ENCODE data around the gene RANBP17.
"Not testable (repeated sequence)": the region's sequence is repeated elsewhere in the genome, so short reads cannot be mapped to it uniquely, and the experiment has no call there.

Gene RANBP17

DNA sequence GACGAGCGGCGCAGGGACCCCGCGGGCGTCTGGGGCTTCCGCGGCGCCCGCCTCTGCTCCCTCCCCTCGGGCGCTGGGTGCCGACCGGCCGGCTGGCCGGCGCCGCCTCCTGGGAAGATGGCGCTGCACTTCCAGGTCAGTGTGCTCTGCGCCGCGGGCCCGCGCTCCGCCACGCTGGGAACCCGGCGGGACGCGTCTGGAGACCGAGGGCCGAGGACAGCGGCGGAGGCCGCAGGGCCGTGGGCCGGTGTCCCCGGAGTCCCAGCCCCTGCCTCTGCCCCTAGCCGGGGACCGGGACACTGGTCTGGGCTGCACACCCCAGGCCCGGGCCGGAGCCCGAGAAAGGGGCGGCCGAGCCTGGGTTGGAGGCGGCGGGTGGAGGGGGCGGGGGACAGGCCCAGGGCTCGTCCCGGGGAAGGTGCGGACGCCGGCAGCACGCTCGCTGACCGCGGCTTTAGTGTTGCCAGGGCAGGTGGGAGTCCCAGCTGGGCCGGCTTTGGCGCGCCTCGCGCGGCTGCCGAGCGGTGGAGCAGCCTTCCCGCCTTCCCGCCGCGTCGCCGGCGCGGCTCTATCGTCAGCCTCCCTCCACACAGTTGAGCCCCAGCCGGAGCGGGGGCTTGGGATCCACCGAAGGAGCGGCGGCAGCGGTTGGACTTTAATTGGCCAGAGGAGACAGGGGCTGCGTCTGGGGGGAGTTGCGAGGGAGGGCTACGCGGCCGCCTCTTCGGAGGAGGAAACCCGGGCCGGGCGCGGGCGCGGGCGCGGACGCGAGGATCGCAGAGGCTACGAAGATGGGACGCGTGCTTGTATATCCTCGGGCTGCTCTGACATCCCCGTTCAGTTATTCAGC lies at the start of gene RANBP17:
Gene RANBP17 (plus strand): TSS at position 102 of the 850 bp plus-strand sequence.
- FAIRE-seq: no peak
- DNase-seq (ENCODE audit: low spot score): peak; percentile 31

DNA sequence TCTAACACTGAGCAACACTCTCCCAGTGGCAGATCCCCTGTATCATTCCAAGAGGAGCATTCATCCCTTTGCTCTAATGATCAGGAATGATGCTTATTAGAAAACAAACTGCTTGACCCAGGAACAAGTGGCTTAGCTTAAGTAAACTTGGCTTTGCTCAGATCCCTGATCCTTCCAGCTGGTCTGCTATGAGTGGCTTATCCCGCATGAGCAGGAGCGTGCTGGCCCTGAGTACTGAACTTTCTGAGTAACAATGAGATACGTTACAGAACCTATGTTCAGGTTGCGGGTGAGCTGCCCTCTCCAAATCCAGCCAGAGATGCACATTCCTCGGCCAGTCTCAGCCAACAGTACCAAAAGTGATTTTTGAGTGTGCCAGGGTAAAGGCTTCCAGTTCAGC lies 48.6 kb upstream of the RANBP17 start:
- FAIRE-seq (no peak), DNase-seq (ENCODE audit: low spot score) (no peak)

DNA sequence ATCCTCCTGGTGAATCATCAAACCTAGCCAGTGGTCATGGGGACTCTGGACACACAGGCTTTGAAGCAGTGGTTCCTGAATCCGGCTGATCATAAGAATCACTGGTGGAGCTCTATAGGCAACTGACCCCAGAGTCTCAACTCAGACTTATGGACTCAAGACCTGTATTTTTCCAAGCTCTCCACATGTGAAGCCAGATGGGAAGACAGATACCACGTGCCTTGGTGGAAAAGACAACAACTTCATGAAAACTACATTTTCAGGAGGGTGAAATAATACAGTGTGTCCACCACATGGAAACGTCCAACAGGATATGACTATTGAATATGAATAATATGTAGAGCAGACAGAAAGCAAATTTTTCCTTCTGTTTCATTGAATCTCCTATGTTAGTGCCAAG lies 44.6 kb upstream of the RANBP17 start:
- DNase-seq (ENCODE audit: low spot score) (no peak), FAIRE-seq (no peak)

DNA sequence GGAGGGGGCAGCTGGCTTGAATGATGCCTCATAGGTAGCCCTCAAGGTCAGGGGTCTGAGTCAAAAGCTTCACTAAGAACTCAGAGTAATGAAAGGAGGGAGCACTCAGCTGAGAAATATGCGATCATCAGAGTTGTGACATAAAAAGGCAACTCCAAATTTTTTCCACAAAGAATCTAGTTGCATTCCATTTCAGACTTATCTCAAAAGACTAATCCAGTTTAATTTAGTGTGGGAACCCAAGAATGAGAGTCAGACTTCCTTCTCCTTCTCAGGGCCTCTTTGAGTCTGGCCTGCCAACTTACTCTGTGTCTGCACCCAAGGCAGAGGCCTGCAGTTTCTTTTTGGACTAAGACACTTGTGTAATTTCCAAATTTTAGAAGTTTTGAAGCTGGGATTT lies 43.6 kb upstream of the RANBP17 start:
- FAIRE-seq (no peak), DNase-seq (ENCODE audit: low spot score) (no peak)

DNA sequence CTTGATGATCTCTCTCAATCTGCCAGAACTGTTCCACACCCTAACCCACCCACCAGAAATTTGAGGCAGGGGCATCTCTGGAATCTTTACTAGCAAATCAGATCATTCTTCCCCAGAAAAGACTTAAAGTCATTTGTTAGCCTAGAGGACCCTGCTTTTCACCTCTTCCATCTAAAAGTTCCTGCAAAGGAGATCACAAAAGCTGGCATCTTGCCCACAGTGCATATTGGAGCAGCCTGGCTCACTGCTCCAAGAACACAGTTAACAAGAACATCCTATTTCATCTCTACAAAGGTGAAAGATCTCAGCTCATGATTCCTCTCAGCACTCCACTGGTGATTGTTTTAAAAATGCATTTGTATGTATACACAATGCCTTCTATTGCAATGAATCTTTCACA lies 42.0 kb upstream of the RANBP17 start:
- FAIRE-seq: no peak
- no peak for DNase-seq (ENCODE audit: low spot score)

DNA sequence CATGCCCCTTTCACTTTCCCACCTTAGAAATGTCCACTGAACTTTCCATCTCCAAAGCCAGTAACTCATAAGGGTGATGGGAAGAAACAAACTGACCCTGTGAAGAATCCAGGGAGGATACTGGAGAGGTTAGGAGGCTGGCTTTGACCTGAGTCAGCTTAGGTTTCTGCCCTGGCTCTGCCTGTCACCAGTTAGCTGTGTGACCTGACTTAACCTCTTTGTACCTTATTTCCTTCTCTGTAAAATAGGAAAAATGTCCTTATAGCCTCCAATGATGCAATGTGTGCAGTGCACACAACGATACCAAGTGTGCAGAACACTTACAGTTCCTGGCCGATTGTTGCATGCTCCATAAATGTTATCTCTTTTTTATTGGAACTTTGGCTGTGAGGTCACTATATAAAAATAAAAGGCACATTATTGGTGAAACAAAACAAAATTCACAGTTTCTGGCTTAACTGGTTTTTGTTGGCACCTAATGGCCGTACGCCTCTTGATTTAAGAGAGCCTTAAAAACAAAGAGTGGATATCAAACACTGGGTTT lies 40.5 kb upstream of the RANBP17 start:
- DNase-seq (ENCODE audit: low spot score): no peak
- no peak for FAIRE-seq

DNA sequence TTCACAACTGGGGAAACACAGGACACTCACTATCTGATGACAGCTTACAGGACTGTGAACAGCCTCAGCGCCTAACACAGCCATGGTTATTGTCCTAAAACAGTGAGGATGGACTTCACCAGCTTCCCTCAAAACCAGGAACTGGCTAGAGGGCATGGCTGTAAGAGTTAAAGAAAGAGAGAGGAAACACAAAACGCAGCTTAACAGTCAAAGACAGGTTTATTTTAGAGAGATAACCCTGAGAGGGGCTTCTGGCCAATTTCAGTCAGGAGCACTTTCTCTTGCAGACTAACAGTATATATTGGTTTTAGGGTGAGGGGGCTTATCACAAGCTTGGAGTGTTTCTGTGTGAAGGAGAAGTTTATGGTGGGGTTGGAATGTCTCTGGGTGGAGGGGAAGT lies 35.7 kb upstream of the RANBP17 start:
- FAIRE-seq (no peak), DNase-seq (ENCODE audit: low spot score) (no peak)

DNA sequence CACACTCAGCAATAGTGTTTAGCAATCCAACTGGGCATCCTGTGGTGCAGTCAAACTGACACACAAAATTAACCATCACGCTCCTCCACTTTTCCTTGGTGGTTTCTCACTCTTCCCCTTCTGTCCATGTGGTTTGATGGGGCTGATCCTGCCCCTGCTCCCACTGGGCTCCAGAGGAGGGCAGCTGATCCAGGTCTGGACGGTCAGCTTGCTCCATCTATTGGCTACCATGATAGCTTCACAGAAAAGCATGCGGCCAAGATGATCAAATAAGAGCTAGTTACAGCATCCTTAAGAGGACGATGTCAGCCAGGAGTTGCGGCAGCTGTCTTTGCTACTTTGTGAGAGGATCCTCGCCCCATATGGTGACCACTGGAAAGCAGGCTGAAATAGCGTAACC lies 29.6 kb upstream of the RANBP17 start:
- no peak for DNase-seq (ENCODE audit: low spot score)
- FAIRE-seq: no peak

DNA sequence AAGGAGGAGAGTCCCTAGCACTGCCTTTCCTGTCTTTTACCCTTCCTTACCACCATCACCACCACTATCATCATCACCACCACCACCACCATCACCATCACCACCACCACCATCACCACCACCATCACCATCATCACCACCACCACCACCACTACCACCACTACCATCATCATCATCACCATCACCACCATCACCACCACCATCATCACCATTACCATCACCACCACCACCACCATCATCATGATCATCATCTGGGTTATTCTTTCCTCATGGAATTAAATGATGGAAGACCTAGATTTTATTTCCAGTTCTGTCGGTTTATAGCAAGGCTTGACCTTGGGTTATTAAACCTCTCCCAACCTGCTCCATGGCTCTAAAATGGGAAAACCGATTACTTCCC lies 27.8 kb upstream of the RANBP17 start:
- FAIRE-seq; DNase-seq (ENCODE audit: low spot score): not testable (repeated sequence)

DNA sequence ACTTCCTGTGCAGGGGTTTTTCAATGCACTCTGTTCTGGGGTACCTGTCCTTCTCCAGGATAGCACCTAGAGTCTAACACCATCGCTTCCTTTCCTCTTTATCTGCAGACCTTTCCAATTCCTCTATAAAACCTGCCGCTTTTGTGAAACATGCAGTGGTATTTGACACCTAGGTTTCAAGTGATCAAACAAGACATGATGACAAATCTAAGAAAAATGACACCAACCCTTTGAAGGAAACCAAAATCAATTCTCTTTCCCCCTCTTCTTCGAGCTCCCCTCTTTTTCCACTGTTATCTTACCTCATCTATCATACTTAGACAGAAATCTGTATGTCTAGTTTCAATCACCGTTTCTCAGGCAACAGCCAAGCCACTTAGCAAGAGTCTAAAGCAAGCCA lies 25.6 kb upstream of the RANBP17 start:
- no peak for FAIRE-seq
- DNase-seq (ENCODE audit: low spot score): no peak

DNA sequence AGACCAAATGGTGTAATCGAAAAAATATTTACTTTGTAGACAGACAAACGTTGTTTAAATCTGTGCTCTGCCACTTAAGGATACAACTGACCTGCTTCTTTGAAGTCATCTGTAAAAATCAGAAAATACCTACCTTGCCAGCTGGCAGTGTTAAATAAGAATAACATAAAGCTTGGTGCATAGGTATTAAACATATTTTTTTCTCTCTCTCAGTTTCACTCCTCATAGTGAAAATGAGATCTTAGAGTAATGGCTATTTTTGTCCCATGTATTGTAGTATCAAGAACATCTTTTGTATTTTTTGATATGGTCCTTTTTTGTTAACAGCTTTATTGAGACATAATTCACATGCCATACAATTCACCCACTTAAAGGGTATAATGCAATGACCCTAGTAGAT lies 17.9 kb upstream of the RANBP17 start:
- FAIRE-seq: no peak
- DNase-seq (ENCODE audit: low spot score): no peak

DNA sequence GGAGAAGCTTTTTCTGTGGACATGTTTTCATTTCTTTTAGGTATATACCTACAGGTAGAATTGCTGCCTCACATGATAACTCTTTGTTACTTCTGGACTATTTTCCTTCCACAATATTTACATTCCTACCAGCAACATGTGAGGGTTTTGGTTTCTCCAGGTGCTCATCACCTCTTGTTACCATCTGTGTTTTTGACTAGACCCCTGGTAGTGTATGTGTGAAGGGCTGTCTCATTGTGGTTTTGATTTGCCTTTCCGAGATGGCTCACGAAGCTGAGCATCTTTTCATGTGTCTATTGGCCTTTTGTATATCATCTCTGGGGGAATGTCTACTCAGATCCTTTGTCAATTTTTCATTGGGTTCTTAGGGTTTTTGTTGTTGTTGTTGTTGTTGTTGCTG lies 17.2 kb upstream of the RANBP17 start:
- FAIRE-seq: no peak
- DNase-seq (ENCODE audit: low spot score): no peak

DNA sequence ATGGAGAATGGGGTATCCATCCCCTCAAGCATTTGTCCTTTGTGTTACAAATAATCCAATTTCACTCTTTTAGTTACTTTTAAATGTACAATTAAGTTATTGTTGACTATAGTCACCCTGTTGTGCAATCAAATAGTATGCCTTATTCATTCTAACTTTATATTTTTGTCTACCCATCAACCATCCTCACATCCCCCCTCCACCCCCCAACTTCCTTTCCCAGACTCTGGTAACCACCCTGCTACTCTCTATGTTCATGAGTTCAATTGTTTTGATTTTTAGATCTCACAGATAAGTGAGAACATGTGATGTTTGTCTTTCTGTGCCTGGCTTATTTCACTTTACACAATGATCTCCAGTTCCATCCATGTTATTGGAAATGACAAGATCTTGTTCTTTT lies 15.4 kb upstream of the RANBP17 start:
- no peak for FAIRE-seq

DNA sequence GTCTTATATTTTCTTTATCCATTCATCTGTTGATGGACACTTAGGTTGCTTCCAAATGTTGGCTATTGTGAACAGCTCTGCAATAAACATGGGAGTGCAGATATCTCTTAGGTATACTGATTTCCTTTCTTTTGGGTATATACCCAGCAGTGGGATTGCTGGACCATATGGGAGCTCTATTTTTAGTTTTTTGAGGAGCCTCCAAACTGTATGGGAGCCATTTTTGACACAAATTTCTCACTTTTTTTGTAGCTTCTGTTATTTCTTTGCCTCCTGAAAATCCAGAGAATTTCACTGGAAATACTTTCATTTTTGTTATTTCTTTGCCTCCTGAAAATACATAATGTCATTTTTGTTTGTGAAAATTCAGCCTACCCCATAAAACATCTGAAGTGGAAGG lies 15.0 kb upstream of the RANBP17 start:
- no peak for FAIRE-seq
- no peak for DNase-seq (ENCODE audit: low spot score)

More for the DNA sequence above, 15.4 kb upstream of the RANBP17 start:
- DNase-seq (ENCODE audit: low spot score): no peak

DNA sequence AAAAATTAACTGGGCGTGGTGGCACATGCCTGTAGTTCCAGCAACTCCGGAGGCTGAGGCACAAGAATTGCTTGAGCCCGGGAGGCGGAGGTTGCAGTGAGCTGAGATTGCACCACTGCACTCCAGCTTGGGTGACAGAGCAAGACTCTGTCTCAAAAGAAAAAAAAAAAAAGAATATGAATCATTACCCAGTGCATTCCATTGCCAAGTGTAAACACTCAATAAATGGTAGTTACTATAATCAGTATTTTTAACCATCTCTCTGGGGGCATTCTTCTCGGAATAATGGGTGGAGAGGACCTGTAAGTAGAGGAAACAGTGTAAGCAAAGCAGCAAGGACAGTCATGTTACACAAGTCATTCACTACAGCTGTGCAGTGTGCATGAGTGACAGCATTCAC lies 13.8 kb upstream of the RANBP17 start:
- no peak for DNase-seq (ENCODE audit: low spot score)
- no peak for FAIRE-seq

DNA sequence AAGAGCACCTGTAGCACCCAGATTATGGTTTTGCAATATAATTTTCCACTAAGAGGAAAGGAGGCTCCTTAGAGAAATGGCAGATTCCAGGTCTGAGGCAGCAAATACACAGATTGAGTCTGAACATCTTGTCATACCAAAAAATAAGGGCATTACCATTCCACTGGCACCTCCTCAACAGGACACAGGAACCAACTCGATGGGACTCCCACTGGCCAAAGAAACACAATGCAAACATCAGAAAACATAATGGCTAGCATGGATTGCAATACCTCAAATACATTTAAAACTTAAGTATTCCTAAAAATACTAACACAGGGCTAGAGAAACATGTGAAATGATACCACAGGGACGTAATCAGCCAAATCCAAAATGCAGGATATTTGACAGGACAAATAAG lies 12.4 kb upstream of the RANBP17 start:
- FAIRE-seq: no peak
- DNase-seq (ENCODE audit: low spot score): no peak

DNA sequence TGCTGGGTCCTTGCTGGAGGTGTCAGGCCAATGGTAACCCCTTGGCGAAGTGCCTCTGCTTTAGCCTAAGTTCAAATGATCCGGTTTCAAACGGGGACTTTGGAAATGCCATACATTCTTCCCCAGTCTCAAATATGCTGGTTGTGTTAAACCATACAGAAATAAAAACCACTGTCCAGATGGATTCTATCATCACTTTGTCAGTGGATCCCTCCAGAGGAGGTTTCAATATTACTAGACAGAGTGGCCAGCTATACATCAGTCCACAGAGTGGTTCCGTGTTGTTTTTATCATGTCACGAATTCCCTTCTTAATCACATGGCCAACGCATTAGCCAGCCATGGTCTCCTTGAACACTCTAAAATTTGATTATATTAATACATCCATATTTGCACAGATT lies 7.3 kb upstream of the RANBP17 start:
- FAIRE-seq: no peak
- no peak for DNase-seq (ENCODE audit: low spot score)

DNA sequence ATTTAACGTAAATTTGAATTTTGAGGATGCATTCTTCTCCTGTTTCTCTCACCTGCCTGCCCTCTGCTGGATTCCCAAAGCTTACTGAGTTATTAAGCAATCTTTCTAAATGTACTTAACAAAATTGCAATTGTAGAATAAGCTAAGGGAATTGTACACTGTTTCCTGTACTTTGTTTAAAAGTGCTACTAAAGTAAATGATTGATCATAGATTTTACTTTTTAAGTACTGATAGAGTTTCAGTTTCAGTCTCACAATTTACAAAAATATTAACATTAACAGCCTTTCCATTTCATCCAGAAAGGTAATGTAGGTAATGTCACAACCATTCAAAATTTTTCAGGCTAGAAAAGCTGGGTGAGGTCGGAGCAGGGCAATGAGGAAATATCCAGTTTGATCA lies 4.8 kb upstream of the RANBP17 start:
- DNase-seq (ENCODE audit: low spot score): no peak
- no peak for FAIRE-seq

DNA sequence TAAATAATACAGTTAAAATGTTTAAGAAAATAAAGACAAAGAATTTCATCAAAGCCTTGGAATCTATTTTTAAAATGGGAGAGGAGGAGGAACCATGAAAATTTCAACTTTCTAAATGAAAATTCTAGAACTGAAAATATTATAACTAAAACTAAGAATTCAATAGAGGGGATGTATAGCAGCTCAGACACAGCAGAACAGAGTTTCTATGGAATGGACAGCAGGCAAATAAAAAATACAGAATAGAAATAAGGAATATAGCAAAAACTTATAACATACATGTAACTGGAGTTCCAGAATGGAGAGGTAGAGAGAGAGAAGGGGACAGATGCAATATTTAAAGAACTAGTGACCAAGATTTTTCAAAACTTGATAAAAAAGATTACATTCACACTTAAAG lies 1.4 kb upstream of the RANBP17 start:
- no peak for FAIRE-seq
- no peak for DNase-seq (ENCODE audit: low spot score)

DNA sequence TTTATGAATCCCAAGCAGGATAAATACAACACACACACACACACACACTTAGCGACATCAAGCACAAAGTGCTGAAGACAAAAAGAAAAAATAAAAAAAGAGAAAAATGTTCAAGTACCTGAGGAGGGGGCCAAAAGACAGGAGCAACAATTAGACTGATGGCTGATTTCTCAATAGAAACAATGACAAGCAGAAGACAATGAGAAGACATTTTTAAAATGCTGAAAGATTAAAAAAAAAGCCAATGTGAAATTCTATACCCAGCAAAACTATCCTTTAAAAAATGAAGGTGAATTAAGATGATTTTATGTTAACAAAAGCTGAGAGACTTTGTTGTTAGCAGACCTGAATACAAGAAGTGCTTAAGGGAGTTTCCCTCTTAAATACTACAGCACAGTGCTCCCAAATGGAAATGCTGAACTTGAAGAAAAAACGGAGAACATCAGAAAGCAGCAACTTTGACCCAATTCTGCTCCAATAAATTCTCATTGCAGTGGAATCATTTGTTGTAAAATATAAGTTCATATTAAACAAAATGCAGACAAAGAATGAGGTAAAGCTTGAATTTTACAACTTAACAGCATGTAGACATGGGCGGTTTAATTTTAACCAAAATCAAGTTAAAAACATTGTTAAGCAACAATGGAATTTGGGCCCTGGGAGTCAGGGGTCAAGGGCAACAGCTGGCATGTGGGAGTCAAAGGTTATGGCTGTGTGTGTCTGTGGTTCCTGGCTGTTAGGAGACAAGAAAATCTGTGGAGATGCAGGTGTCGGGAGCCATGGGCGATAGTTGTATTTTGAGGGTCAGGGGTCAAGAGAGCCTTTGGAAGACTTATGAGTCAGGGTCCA lies 776 bp upstream of the RANBP17 start:
- FAIRE-seq: no peak
- DNase-seq (ENCODE audit: low spot score): no peak

DNA sequence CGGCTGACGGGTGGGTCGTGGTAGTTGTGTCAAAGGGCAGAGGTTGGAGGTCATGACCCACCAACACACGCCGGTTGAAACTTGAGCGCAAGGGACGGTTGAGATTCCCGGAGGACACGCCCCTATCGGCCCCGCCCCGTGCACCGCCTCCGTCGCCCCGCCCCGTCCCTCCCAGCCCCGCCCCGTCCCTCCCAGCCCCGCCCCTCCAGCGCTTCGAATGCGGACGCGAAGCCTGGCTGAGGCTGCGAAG lies 226 bp upstream of the RANBP17 start:
- no peak for FAIRE-seq
- DNase-seq (ENCODE audit: low spot score): no peak

DNA sequence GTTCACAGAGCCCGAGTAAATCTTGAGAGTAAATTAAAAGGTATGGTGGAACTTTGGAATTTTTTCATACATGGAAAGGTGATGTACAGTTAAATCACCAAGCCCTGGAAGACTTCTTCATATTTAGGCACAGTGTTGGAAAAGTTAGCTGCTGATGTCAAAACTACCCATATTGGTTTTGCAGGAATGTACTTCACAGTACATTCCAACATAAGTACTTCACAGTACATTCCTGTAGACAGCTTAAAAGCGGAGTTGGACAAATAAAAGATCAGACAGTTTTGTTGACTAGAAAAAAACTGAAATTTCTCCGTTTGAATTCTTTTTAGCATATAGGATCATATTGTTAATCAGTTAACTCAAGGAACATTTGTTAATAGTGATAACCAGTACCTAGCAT lies 1.8 kb downstream of the RANBP17 start:
- no peak for DNase-seq (ENCODE audit: low spot score)
- FAIRE-seq: no peak

DNA sequence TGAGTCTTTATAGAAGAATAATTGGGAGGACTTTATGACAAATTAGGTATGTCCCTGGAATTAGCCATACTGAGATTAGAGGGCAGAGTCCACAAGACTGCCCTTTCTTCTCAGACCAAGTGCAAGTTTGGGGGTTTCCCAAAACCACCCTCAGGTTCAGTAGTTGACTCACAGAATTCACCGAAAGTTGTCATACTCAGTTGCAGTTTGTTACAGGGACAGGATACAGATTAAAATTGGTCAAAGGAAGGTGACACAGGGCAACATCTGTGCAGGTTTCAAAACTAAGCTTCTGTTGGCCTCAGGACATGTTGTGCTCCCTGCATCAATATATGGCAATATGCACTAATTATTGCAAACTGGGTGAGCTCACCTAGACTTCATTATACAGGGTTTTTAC lies 3.8 kb downstream of the RANBP17 start:
- FAIRE-seq: no peak

More for the DNA sequence above, 3.8 kb downstream of the RANBP17 start:
- no peak for DNase-seq (ENCODE audit: low spot score)
